Measurements from ENCODE around the gene SLC8A2.
A peak's percentile ranks its signal among the peaks of the same experiment; 100 is the strongest.

The SLC8A2 gene

DNA sequence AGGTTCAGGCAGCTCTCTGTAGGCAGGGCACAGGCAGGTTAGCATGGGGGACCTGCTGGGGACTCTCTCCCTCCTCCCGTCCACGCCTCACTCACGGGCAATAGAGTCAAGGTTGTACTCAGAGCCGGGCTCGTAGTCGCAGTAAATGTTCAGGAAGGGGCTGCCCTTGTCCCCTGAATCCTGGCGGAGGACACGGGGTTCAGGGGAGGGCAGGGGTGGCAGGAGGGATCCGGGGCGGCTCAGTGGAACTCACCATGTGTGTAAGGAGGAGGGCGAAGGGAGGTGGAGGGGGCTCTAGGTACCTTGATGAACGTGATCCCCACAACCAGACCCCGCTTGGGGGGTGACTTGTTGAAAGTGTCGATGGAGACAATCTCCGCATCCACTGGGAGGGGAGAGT lies 11.5 kb upstream of the SLC8A2 start:
- no peak for DNase-seq (ENCODE audit: low read depth)
- no peak for TF ChIP-seq CTCF (IDR thresholded peaks at IDR 0.05; ENCODE audit: control insufficient read depth, insufficient read depth, low read depth, low read length, missing control alignments)
- H3K4me3 ChIP-seq (ENCODE audit: control insufficient read depth, low read depth, low read length): peak overlapping the region; percentile 56

GRCh38 chr19:47481460-47482052 lies 9.9 kb upstream of the SLC8A2 start:
- DNase-seq (ENCODE audit: low read depth): no peak
- TF ChIP-seq CTCF (IDR thresholded peaks at IDR 0.05; ENCODE audit: control insufficient read depth, insufficient read depth, low read depth, low read length, missing control alignments): no peak

GRCh38 chr19:47480658-47481057 lies 9.0 kb upstream of the SLC8A2 start:
- no peak for DNase-seq (ENCODE audit: low read depth)
- no peak for TF ChIP-seq CTCF (IDR thresholded peaks at IDR 0.05; ENCODE audit: control insufficient read depth, insufficient read depth, low read depth, low read length, missing control alignments)
- H3K4me3 ChIP-seq (ENCODE audit: control insufficient read depth, low read depth, low read length): no peak overlapping the region

More at GRCh38 chr19:47481460-47482052, 9.9 kb upstream of the SLC8A2 start:
- H3K4me3 ChIP-seq (ENCODE audit: control insufficient read depth, low read depth, low read length): no peak overlapping the region

GRCh38 chr19:47479701-47480503 lies 8.2 kb upstream of the SLC8A2 start:
- peak overlapping the region; percentile 17; the same call in 1 of the 2 replicates for H3K4me3 ChIP-seq (ENCODE audit: control insufficient read depth, low read depth, low read length)
- DNase-seq (ENCODE audit: low read depth): no peak
- no peak for TF ChIP-seq CTCF (IDR thresholded peaks at IDR 0.05; ENCODE audit: control insufficient read depth, insufficient read depth, low read depth, low read length, missing control alignments)

GRCh38 chr19:47476438-47476972 lies 4.8 kb upstream of the SLC8A2 start:
- no peak overlapping the region for H3K4me3 ChIP-seq (ENCODE audit: control insufficient read depth, low read depth, low read length)
- TF ChIP-seq CTCF (IDR thresholded peaks at IDR 0.05; ENCODE audit: control insufficient read depth, insufficient read depth, low read depth, low read length, missing control alignments): no peak
- DNase-seq (ENCODE audit: low read depth): no peak

- DNase-seq (ENCODE audit: low read depth): no peak
- TF ChIP-seq CTCF (IDR thresholded peaks at IDR 0.05; ENCODE audit: control insufficient read depth, insufficient read depth, low read depth, low read length, missing control alignments): no peak
- no peak overlapping the region for H3K4me3 ChIP-seq (ENCODE audit: control insufficient read depth, low read depth, low read length)
These were observed 3.8 kb upstream of the SLC8A2 start for GRCh38 chr19:47475465-47475864.
